GM23338 (cell line): ENCODE results near the gene SLC7A5. TPM values are rescaled to one million over a fixed set of nuclear protein-coding genes. Genes with fewer than 3 reads are reported as not detected.
"Not testable (repeated sequence)": the region's sequence is repeated elsewhere in the genome, so short reads cannot be mapped to it uniquely, and the experiment has no call there.

Experiments
- ATAC-seq: fragments of 200-7000 bp; cut with Tn5 transposase; 3 replicates; pipeline ENCODE4 v1.9.1; 2020
- DNase-seq: peaks from one replicate; pipeline ENCODE4 v3.0.0-alpha.2; 2015; ENCODE audit warnings: low spot score
- H2AFZ ChIP-seq: fragments of 200-600 bp; sonication (generic); 2 replicates; pipeline ENCODE4 v1.8.0; 2016; ENCODE audit warnings: antibody characterized with exemption, mild to moderate bottlenecking, moderate library complexity
- H3F3A ChIP-seq: fragments of 200-600 bp; sonication (generic); replicated peaks from 2 replicates; pipeline ENCODE4 v1.8.0; 2017; ENCODE audit warnings: antibody characterized with exemption, mixed run types, low read depth
- H3K27ac ChIP-seq: fragments of 200-600 bp; sonication (generic); 2 replicates; pipeline ENCODE4 v1.6.1; 2016; ENCODE audit warnings: low read depth
- H3K27me3 ChIP-seq: fragments of 200-600 bp; sonication (generic); 2 replicates; pipeline ENCODE4 v1.8.0; 2016; ENCODE audit warnings: mild to moderate bottlenecking, mixed run types, moderate library complexity; ENCODE audit not compliant: insufficient read depth
- H3K36me3 ChIP-seq: fragments of 200-600 bp; sonication (generic); 2 replicates; pipeline ENCODE4 v1.8.0; 2016; ENCODE audit warnings: mild to moderate bottlenecking; ENCODE audit not compliant: insufficient read depth
- H3K4me1 ChIP-seq: fragments of 200-600 bp; sonication (generic); 2 replicates; pipeline ENCODE4 v1.8.0; 2016; ENCODE audit warnings: mild to moderate bottlenecking, moderate library complexity; ENCODE audit not compliant: insufficient read depth
- H3K4me2 ChIP-seq: fragments of 200-600 bp; sonication (generic); 2 replicates; pipeline ENCODE4 v1.7.1; 2017; ENCODE audit warnings: mixed run types
- H3K4me3 ChIP-seq: fragments of 200-600 bp; sonication (generic); 2 replicates; pipeline ENCODE4 v1.6.1; 2016; ENCODE audit warnings: mixed run types
- H3K79me2 ChIP-seq: fragments of 200-600 bp; sonication (generic); replicated peaks from 2 replicates; pipeline ENCODE4 v1.8.0; 2017; ENCODE audit warnings: mild to moderate bottlenecking; ENCODE audit not compliant: insufficient read depth
- H3K9me2 ChIP-seq: fragments of 200-600 bp; sonication (generic); 2 replicates; pipeline ENCODE4 v1.8.0; 2017; ENCODE audit not compliant: insufficient read depth
- H4K20me1 ChIP-seq: fragments of 200-600 bp; sonication (generic); replicated peaks from 2 replicates; pipeline ENCODE4 v1.8.0; 2017; ENCODE audit warnings: mild to moderate bottlenecking; ENCODE audit not compliant: insufficient read depth
- H3K27ac Mint-ChIP-seq: 2 replicates; pipeline ENCODE4 v1.8.0; 2020; ENCODE audit warnings: inconsistent platforms, mild to moderate bottlenecking, moderate library complexity, mixed read lengths
- H3K27me3 Mint-ChIP-seq: 3 replicates; pipeline ENCODE4 v1.8.0; 2022; ENCODE audit warnings: low read depth, mild to moderate bottlenecking, moderate library complexity, mixed read lengths, inconsistent platforms; ENCODE audit not compliant: insufficient read depth, poor library complexity
- H3K36me3 Mint-ChIP-seq: 3 replicates; pipeline ENCODE4 v1.8.0; 2021; ENCODE audit warnings: low read depth, mild to moderate bottlenecking, inconsistent platforms, moderate library complexity, mixed read lengths
- H3K4me1 Mint-ChIP-seq: 3 replicates; pipeline ENCODE4 v1.8.0; 2020; ENCODE audit warnings: mild to moderate bottlenecking, inconsistent platforms, mixed read lengths
- H3K4me3 Mint-ChIP-seq: 3 replicates; pipeline ENCODE4 v1.8.0; 2021; ENCODE audit warnings: moderate library complexity, mild to moderate bottlenecking, inconsistent platforms, mixed read lengths
- H3K9me3 Mint-ChIP-seq: 3 replicates; pipeline ENCODE4 v1.8.0; 2020; ENCODE audit warnings: moderate library complexity, mild to moderate bottlenecking, inconsistent platforms, mixed read lengths
- CREB1 ChIP-seq: fragments of 250-450 bp; sonication (Bioruptor Pico); IDR thresholded peaks from 2 replicates; pipeline ENCODE4 v1.5.0; 2020; ENCODE audit warnings: low read depth, mild to moderate bottlenecking, moderate library complexity
- CTCF ChIP-seq, 2 experiments: fragments of 200-600 bp in 1 of 2; sonication (generic) in 1 of 2; conservative IDR thresholded peaks; 2 replicates each; pipeline versions ENCODE4 v1.5.1 to v1.6.1; 2016 to 2017; ENCODE audit warnings: antibody characterized with exemption in 2 of 2, low read depth in 2 of 2, mild to moderate bottlenecking in 2 of 2, moderate library complexity in 1 of 2
- ETS1 ChIP-seq: IDR thresholded peaks from 2 replicates; pipeline ENCODE4 v1.6.1; 2016; ENCODE audit warnings: antibody characterized with exemption
- JUNB ChIP-seq: IDR thresholded peaks from one replicate; pipeline ENCODE4 v1.6.1; 2016; ENCODE audit warnings: antibody characterized with exemption; ENCODE audit not compliant: unreplicated experiment
- NANOG ChIP-seq: IDR thresholded peaks from 2 replicates; pipeline ENCODE4 v1.6.1; 2016; ENCODE audit warnings: antibody characterized with exemption, borderline replicate concordance
- POLR2AphosphoS5 ChIP-seq: IDR thresholded peaks from 2 replicates; pipeline ENCODE4 v1.6.1; 2016; ENCODE audit warnings: antibody characterized with exemption, low read depth
- REST ChIP-seq: IDR thresholded peaks from one replicate; pipeline ENCODE4 v1.6.1; 2018; ENCODE audit warnings: antibody characterized with exemption; ENCODE audit not compliant: unreplicated experiment
- STAT1 ChIP-seq: IDR thresholded peaks from one replicate; pipeline ENCODE4 v1.6.1; 2016; ENCODE audit warnings: antibody characterized with exemption; ENCODE audit not compliant: unreplicated experiment
- ZNF114 ChIP-seq: fragments of 250-450 bp; sonication (Bioruptor Pico); IDR thresholded peaks from 2 replicates; pipeline ENCODE4 v1.5.0; 2020; ENCODE audit warnings: mild to moderate bottlenecking, moderate library complexity
- ZNF331 ChIP-seq: fragments of 250-450 bp; sonication (Bioruptor Pico); IDR thresholded peaks from 2 replicates; pipeline ENCODE4 v1.5.0; 2020; ENCODE audit warnings: low read depth, mild to moderate bottlenecking, moderate library complexity
- polyA plus RNA-seq: library from polyadenylated mRNA; unstranded; fragments of >200 nt; fragmentation: Nextera tagmentation; extraction: Ambion mirVana; gene quantifications from 2 replicates; pipeline ENCODE4 v1.2.1, GENCODE V29; 2016
- total RNA-seq: library from RNA; depleted of rRNA; stranded (reverse); fragments of >200 nt; shearing (Covaris generic); gene quantifications from 2 replicates; pipeline ENCODE4 v1.2.3, GENCODE V29; 2014

The SLC7A5 gene
- total and polyA plus RNA-seq, 2 experiments from 2014 or later: 107 to 386 TPM

- peak overlapping the region; percentile 80; the same call in 1 of the 2 replicates for H3K27ac Mint-ChIP-seq
- Histone ChIP-seq H3K4me2 (no peak overlapping the region), H3K9me2 (no peaks in the 10 kb centered on the region), H3K79me2 (peaks cover 98% of the 10 kb centered on the region), H3F3A (0 out of 2 replicates have a peak, but pooled peaks cover 4% of the 10 kb centered on the region), H3K36me3 (0 out of 2 replicates have a peak, but pooled peaks cover 4% of the 10 kb centered on the region), H2AFZ (no peak overlapping the region), H3K27me3 (peaks cover 20% of the 10 kb centered on the region; the same call in 1 of the 2 replicates), H3K4me1 (peaks cover 9% of the 10 kb centered on the region), H3K4me3 (no peak overlapping the region), H4K20me1 (peaks cover 63% of the 10 kb centered on the region), H3K27ac (no peak overlapping the region)
- TF ChIP-seq ZNF114 (CRISPR knock-in tag) (no peak), STAT1 (no peak)
- no peak for DNase-seq
- no peaks in the 10 kb centered on the region for H3K9me3 Mint-ChIP-seq
- no peak overlapping the region for H3K4me3 Mint-ChIP-seq
- peaks cover 81% of the 10 kb centered on the region for H3K36me3 Mint-ChIP-seq
- ATAC-seq: no peak
- H3K4me1 Mint-ChIP-seq: peaks cover 42% of the 10 kb centered on the region
- H3K27me3 Mint-ChIP-seq: peaks cover 22% of the 10 kb centered on the region
These were observed 8.6 kb downstream of the SLC7A5 start for GRCh38 chr16:87860553-87861299.

GRCh38 chr16:87858151-87858993, 10.9 kb downstream of the SLC7A5 start:
- not testable (repeated sequence) for H3K9me3 Mint-ChIP-seq, H3K4me3 Mint-ChIP-seq
- H3K27me3 Mint-ChIP-seq: peaks cover 14% of the 10 kb centered on the region

GRCh38 chr16:87856791-87857228, 12.5 kb downstream of the SLC7A5 start:
- Histone ChIP-seq H3K27ac (no peak overlapping the region), H2AFZ (no peak overlapping the region), H3K4me3 (no peak overlapping the region), H3K9me2 (no peaks in the 10 kb centered on the region), H3K4me1 (peaks cover 26% of the 10 kb centered on the region), H3F3A (peaks cover 16% of the 10 kb centered on the region; the same call in 1 of the 2 replicates), H3K27me3 (no peaks in the 10 kb centered on the region), H3K36me3 (0 out of 2 replicates have a peak, but pooled peaks cover 4% of the 10 kb centered on the region), H3K4me2 (no peak overlapping the region), H4K20me1 (peaks cover 44% of the 10 kb centered on the region), H3K79me2 (peaks cover 90% of the 10 kb centered on the region)
- ATAC-seq: no peak
- H3K4me3 Mint-ChIP-seq: no peak overlapping the region
- peaks cover 58% of the 10 kb centered on the region for H3K4me1 Mint-ChIP-seq
- peaks cover 26% of the 10 kb centered on the region for H3K27me3 Mint-ChIP-seq
- H3K9me3 Mint-ChIP-seq: no peaks in the 10 kb centered on the region
- peaks cover 76% of the 10 kb centered on the region for H3K36me3 Mint-ChIP-seq
- no peak for DNase-seq
- H3K27ac Mint-ChIP-seq: no peak overlapping the region
- TF ChIP-seq NANOG: no peak
- TF ChIP-seq ETS1: no peak
- TF ChIP-seq CREB1 (CRISPR knock-in tag): no peak
- TF ChIP-seq ZNF331 (CRISPR knock-in tag): no peak
- TF ChIP-seq STAT1: no peak
- no peak for TF ChIP-seq JUNB
- TF ChIP-seq POLR2AphosphoS5: no peak; the same call in 1 of the 2 replicates
- no peak for TF ChIP-seq CTCF (conservative IDR thresholded peaks at IDR 0.05; ENCODE audit: low read depth in 2 of 2)
- no peak for TF ChIP-seq REST
- TF ChIP-seq ZNF114 (CRISPR knock-in tag): no peak

More at GRCh38 chr16:87858151-87858993, 10.9 kb downstream of the SLC7A5 start:
- not testable (repeated sequence) for DNase-seq, H3K36me3 ChIP-seq, H3K4me2 ChIP-seq, H2AFZ ChIP-seq, H3K4me3 ChIP-seq, H3K27ac Mint-ChIP-seq, H3K27me3 ChIP-seq, H3K9me2 ChIP-seq, ATAC-seq, H3F3A ChIP-seq, H3K27ac ChIP-seq
- Histone ChIP-seq H4K20me1 (peaks cover 51% of the 10 kb centered on the region), H3K79me2 (peaks cover 92% of the 10 kb centered on the region), H3K4me1 (peaks cover 14% of the 10 kb centered on the region)
- H3K4me1 Mint-ChIP-seq: peaks cover 45% of the 10 kb centered on the region
- peaks cover 70% of the 10 kb centered on the region for H3K36me3 Mint-ChIP-seq
